Breast epithelium (tissue), 4 donors: ENCODE data around the gene DHRS3. TPM values are rescaled to one million over a fixed set of nuclear protein-coding genes. Genes with fewer than 3 reads are reported as not detected.

Source experiments
- DNase-seq, 2 donors: peaks; one replicate each; pipeline ENCODE4 v3.0.0-alpha.2; 2019; ENCODE audit warnings: low spot score in 2 of 2
- H3K27ac ChIP-seq, 2 donors: fragments of 200-600 bp; sonication (generic) in 1 of 2; one replicate each; pipeline ENCODE4 v1.5.1; 2016 to 2019; ENCODE audit warnings: mild to moderate bottlenecking in 1 of 2
- H3K27me3 ChIP-seq, 2 donors: fragments of 200-600 bp; sonication (generic) in 1 of 2; one replicate each; pipeline versions ENCODE4 v1.5.1 to v1.6.0; 2017 to 2019; ENCODE audit warnings: control low read depth in 1 of 2, mild to moderate bottlenecking in 1 of 2
- H3K36me3 ChIP-seq: fragments of 200-600 bp; one replicate; pipeline ENCODE4 v1.5.1; 2019
- H3K4me1 ChIP-seq, 2 donors: fragments of 200-600 bp; sonication (generic); one replicate each; pipeline ENCODE4 v1.5.1; 2016 to 2019; ENCODE audit warnings: control low read depth in 1 of 2
- H3K4me3 ChIP-seq, 3 donors: fragments of 200-600 bp; sonication (generic); 1 replicate in 2 of 3; 2 replicates in 1 of 3; pipeline ENCODE4 v1.5.1; 2016 to 2019; ENCODE audit warnings: mild to moderate bottlenecking in 3 of 3, moderate library complexity in 2 of 3
- H3K9me3 ChIP-seq, 2 donors: fragments of 200-600 bp; sonication (generic) in 1 of 2; one replicate each; pipeline ENCODE4 v1.5.1; 2016 to 2019; ENCODE audit warnings: control low read depth in 1 of 2
- POLR2A ChIP-seq: fragments of 450-650 bp; IDR thresholded peaks from one replicate; pipeline ENCODE4 v1.6.1; 2016; ENCODE audit warnings: antibody characterized with exemption, mild to moderate bottlenecking, moderate library complexity
- POLR2AphosphoS5 ChIP-seq, 3 donors: sonication (generic); formaldehyde crosslinking; IDR thresholded peaks; one replicate each; pipeline ENCODE4 v1.6.1; 2017; ENCODE audit warnings: antibody characterized with exemption in 3 of 3
- intact Hi-C: fragments of 100-400 bp; cut with DNase I; formaldehyde crosslinking; loops from one replicate; pipeline ENCODE4 v1.15.1; 2023; ENCODE audit warnings: low total_unique reads
- total RNA-seq, 3 donors: library from RNA; depleted of rRNA; stranded (reverse); fragments of >200 nt; gene quantifications; one replicate each; pipeline ENCODE4 v1.1.0, GENCODE V29; 2016
- TF ChIP-seq, protein P1 (sequence below), 3 donors: fragments of 450-650 bp; IDR thresholded peaks; one replicate each; pipeline ENCODE4 v1.5.1; 2016 to 2017; ENCODE audit warnings: antibody characterized with exemption in 3 of 3, mild to moderate bottlenecking in 3 of 3, moderate library complexity in 3 of 3

The DHRS3 gene
- total RNA-seq, 3 donors from 2014 or later, result 109 to 151 (median 117) TPM

DNA sequence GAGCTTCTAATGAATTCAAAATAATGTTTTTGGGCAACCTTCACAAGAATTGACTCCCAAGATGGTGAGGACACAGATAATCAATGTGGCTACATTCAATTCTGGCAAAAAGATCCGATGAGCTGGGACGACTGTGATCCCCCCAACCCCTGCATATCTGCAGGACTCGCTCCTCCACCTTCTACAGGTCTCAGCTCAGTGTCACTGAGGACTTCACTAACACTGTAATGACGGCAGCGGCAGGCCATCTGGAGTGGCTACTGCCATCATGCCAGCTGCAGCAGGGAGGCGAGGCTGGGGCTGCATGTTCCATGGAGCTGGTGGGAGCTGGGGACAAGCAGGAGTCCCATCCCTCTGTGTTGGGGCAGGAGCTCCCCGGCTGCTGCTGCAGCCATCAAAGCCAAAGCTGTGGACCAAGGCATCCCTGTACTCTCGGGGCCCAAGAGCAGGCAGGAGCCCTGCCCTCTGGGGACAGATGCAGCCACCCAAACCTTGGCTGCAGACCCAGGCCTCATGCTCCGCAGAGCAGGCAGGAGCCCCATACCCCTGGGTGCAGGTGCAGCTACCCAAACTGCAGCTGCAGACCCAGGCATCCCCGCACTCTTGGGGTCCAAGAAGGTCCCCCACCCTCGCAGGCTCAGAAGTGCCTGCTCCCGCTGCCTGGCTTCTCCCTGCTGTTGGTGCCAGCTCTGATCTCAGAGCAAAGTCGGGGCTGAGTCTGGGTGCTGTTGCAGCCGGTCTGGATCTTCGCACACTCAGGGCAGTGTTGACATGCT lies 12.2 kb upstream of the DHRS3 start:
- DNase-seq, result no peak
- TF ChIP-seq POLR2A (no peak), POLR2AphosphoS5 (IDR thresholded peaks at IDR 0.05) (no peak)
- TF ChIP-seq, protein P1, sequence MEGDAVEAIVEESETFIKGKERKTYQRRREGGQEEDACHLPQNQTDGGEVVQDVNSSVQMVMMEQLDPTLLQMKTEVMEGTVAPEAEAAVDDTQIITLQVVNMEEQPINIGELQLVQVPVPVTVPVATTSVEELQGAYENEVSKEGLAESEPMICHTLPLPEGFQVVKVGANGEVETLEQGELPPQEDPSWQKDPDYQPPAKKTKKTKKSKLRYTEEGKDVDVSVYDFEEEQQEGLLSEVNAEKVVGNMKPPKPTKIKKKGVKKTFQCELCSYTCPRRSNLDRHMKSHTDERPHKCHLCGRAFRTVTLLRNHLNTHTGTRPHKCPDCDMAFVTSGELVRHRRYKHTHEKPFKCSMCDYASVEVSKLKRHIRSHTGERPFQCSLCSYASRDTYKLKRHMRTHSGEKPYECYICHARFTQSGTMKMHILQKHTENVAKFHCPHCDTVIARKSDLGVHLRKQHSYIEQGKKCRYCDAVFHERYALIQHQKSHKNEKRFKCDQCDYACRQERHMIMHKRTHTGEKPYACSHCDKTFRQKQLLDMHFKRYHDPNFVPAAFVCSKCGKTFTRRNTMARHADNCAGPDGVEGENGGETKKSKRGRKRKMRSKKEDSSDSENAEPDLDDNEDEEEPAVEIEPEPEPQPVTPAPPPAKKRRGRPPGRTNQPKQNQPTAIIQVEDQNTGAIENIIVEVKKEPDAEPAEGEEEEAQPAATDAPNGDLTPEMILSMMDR (IDR thresholded peaks at IDR 0.05), result no peak
- intact Hi-C loops, result no loop called here
- Histone ChIP-seq H3K9me3 (no peaks in the 10 kb centered on the region), H3K27me3 (no peaks in the 10 kb centered on the region), H3K27ac (no peak overlapping the region), H3K4me3 (no peak overlapping the region), H3K4me1 (no peaks in the 10 kb centered on the region), H3K36me3 (no peaks in the 10 kb centered on the region)

DNA sequence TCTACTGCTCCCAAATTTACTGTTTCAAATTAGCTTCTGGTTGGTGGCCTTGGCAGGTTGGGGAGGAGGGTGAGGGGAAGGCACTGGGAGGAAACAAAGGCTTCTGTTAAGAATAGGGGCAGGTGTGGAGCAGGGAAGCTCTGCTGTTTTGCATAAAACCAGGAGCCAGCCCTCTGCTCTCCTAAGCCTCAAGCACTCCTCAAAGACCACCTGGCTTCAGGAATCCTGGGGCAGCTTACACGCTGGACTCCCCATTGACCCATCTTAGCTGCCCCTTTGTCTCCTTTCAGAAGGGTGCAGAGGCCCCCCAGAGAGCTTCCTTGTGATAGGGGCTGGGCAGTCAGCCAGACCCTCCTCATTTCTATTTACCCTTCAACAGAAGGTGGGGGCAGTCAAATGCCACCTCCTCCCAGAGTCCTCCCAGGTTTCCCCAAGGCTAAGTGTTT lies 11.5 kb upstream of the DHRS3 start:
- H3K27me3 ChIP-seq, result no peaks in the 10 kb centered on the region
- H3K4me1 ChIP-seq, result no peaks in the 10 kb centered on the region
- no peak overlapping the region for H3K4me3 ChIP-seq
- H3K36me3 ChIP-seq, result no peaks in the 10 kb centered on the region
- no peak overlapping the region for H3K27ac ChIP-seq
- intact Hi-C loops, result no loop called here
- no peaks in the 10 kb centered on the region for H3K9me3 ChIP-seq
- no peak for DNase-seq
- TF ChIP-seq, protein P1 (IDR thresholded peaks at IDR 0.05), result no peak
- TF ChIP-seq POLR2AphosphoS5 (IDR thresholded peaks at IDR 0.05), result no peak
- TF ChIP-seq POLR2A, result no peak

DNA sequence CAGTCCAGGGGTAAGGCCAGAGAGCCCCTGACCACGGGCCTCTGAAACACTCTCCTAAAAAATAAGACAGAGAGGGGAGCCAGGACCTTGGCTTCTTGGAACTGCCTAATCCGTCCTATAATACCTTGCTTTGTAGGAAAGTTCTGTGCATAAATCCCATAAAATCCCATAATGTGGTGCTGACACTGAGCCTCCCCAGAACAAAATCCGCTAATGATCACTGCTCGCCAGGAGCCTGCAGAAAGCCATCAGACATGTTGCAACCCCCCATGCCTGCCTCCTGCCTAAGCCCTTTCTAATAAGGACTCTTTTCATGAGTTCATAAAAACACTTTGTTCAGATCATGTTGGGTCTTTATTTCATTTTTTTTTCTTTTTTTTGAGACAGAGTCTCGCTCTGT lies 9.3 kb upstream of the DHRS3 start:
- intact Hi-C loops, result no loop called here
- TF ChIP-seq POLR2A (no peak), POLR2AphosphoS5 (IDR thresholded peaks at IDR 0.05) (no peak)
- TF ChIP-seq, protein P1 (IDR thresholded peaks at IDR 0.05), result no peak

DNA sequence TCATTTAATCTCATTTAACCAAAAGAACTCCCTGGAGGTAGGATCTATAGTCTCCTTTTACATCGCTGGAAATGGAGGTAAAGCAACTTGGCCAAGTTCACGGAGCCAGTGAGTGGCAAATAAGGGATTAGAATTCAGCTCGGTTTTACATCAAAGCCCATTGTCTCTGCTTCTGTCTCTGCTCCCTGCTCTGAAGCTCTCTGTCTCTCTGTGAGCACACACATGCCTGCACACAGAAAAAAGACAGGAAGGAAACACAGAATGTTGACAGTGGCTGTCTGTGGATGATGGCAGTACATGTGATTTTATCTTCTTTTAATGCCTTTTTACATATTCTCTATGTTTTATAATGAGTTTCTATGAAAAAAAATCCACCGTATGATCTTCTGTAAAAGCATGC lies 8.9 kb upstream of the DHRS3 start:
- Histone ChIP-seq H3K4me3 (no peak overlapping the region), H3K27me3 (no peaks in the 10 kb centered on the region), H3K36me3 (no peaks in the 10 kb centered on the region), H3K4me1 (peaks cover 3 to 8% of the 10 kb centered on the region in 2 donors), H3K27ac (no peak overlapping the region), H3K9me3 (no peaks in the 10 kb centered on the region)
- intact Hi-C loops, result no loop called here
- DNase-seq, result no peak
- TF ChIP-seq POLR2AphosphoS5 (IDR thresholded peaks at IDR 0.05), result no peak
- TF ChIP-seq, protein P1 (IDR thresholded peaks at IDR 0.05), result no peak
- TF ChIP-seq POLR2A, result no peak

More for the DNA sequence above, 9.3 kb upstream of the DHRS3 start:
- H3K36me3 ChIP-seq, result no peaks in the 10 kb centered on the region
- peaks cover 0 to 4% of the 10 kb centered on the region in 2 donors for H3K4me1 ChIP-seq
- H3K27ac ChIP-seq, result no peak overlapping the region
- no peaks in the 10 kb centered on the region for H3K27me3 ChIP-seq
- H3K9me3 ChIP-seq, result no peaks in the 10 kb centered on the region
- no peak for DNase-seq
- H3K4me3 ChIP-seq, result no peak overlapping the region

DNA sequence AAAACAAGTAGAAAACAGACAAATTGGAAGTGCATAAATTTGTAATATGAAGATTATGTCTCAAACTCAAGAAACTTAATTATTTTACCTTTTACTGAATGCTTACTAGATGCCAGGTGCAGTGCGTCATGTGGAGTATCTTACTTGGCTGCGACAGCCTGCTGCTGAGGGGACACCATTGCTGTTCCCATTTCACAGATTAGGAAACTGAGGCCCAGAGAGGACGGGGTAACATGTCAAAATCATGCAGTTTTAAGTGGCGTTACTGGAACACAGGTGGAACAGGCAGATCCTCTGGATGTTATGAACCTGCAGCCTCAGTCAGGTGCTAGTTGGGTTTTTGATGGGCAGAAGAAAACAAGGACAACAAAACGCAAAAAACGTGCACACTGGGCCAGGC lies 7.3 kb upstream of the DHRS3 start:
- no peak for TF ChIP-seq POLR2AphosphoS5 (IDR thresholded peaks at IDR 0.05)
- no peak for TF ChIP-seq POLR2A
- TF ChIP-seq, protein P1 (IDR thresholded peaks at IDR 0.05), result no peak
- no peak overlapping the region for H3K27ac ChIP-seq
- no peaks in the 10 kb centered on the region for H3K36me3 ChIP-seq
- peaks cover 12 to 17% of the 10 kb centered on the region in 2 donors for H3K4me1 ChIP-seq
- no peak overlapping the region for H3K4me3 ChIP-seq
- DNase-seq, result no peak
- no peaks in the 10 kb centered on the region for H3K27me3 ChIP-seq
- no peaks in the 10 kb centered on the region for H3K9me3 ChIP-seq
- intact Hi-C loops, result no loop called here
